Kidney tubule cell (primary cell): ENCODE data around the gene C1orf146.
"Not testable (repeated sequence)": the region's sequence is repeated elsewhere in the genome, so short reads cannot be mapped to it uniquely, and the experiment has no call there.

ENCODE experiments used
- DNase-seq: peaks from one replicate; pipeline ENCODE4 v3.0.0-alpha.2; 2018; ENCODE audit warnings: low spot score

Gene C1orf146

GRCh38 chr1:92274939-92275338, 57.2 kb downstream of the C1orf146 start:
- DNase-seq = peak; percentile 55

DNA sequence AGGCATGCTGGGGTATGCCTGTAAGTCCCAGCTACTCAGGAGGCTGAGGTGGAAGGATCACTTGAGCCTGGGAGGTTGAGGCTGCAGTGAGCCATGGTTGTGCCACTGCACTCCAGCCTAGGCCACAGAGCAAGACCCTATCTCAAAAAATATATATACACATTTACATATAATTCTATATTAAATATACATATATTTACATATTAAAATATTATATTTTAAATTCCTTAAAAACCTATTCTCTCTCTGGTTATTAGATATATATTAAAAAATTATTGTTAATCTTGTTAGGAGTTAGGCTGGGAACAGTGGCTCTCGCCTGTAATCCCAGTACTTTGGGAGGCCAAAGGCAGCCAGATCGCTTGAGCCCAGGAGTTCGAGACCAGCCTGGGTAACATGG, 58.4 kb downstream of the C1orf146 start:
- no peak for DNase-seq

DNA sequence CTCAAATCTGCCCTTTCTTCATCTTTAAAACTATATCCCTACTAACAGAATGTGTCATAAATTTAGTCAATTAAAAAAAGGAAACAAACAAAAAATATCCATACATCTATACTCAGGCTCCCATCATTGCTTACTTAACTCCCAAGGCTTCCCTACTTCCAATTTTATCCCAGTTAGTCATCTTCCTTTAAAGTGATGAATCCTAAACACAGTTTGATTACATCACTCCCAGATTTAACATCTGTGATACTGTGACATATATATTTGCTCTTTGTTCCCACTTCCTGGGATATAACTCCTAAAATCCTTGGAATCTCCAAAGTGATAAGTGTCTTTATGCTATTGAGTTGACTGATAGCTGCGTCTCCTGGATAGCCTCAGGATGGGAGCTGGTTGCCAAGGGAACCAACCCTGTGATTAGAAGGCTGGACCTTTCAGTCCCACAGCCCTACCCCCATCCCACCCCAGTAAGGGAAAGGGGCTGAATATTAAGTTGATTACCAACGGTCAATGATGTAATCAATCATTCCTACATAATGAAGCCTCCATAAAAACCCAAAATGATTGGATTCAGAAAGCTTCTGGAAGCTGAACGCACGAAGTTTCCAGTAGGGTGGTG, 59.5 kb downstream of the C1orf146 start:
- peak; percentile 4 for DNase-seq

- not testable (repeated sequence) for DNase-seq
These were observed 62.1 kb downstream of the C1orf146 start for GRCh38 chr1:92279781-92280180.

- not testable (repeated sequence) for DNase-seq
These were observed 63.7 kb downstream of the C1orf146 start for GRCh38 chr1:92281411-92281810.

GRCh38 chr1:92291372-92291999, 73.8 kb downstream of the C1orf146 start:
- peak; percentile 54 for DNase-seq
